Kidney capillary endothelial cell (primary cell): ENCODE results near the gene ABL1.
"Not testable (repeated sequence)": the region's sequence is repeated elsewhere in the genome, so short reads cannot be mapped to it uniquely, and the experiment has no call there.

Experiments used
- DNase-seq: peaks from one replicate; pipeline ENCODE4 v3.0.0-alpha.2; 2018; ENCODE audit warnings: low spot score

ABL1 gene

GRCh38 chr9:130825351-130825651 lies 9.8 kb upstream of the ABL1 start:
- DNase-seq, result no peak

GRCh38 chr9:130825809-130826208 lies 9.2 kb upstream of the ABL1 start:
- DNase-seq, result no peak

DNA sequence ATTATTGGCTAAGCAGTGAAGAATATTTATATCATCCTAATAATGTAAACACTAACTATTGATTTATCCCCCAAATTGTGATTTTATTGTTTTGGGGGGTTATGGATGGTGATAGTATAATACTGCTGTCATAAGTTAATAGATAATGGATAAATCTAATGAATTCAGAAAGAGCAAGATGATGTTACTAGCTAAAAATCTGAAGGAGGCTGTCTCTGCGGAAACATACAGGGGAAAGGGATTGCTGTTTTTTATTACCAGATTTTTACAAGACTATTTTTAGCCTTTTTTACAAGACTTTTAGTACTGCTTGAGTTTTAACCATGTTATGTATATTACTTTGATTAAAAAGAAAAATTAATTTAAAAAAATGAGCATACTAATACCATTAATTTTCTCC lies 5.3 kb upstream of the ABL1 start:
- DNase-seq, result no peak

GRCh38 chr9:130830231-130830760 lies 4.8 kb upstream of the ABL1 start:
- no peak for DNase-seq

DNA sequence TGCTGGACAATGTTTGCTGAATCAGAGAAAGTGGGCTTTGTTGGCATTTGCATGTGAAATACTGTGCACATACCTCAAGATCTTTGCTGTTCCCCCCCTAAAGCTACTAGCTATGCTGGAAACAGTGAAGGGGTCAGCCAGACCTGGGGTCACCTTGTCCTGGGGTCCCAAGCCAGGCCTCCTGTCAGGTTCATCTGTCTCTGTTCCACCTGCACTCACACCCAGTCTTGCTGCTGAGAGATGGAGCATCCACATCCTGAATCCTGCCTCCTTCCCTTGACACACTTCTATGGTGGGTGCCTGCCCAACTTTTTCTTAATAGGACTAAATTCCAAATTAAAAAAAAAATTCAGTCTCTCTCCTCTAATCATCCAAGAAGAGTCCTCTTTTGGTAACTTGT lies 4.0 kb upstream of the ABL1 start:
- no peak for DNase-seq

GRCh38 chr9:130833031-130833990 lies 1.7 kb upstream of the ABL1 start:
- no peak for DNase-seq

DNA sequence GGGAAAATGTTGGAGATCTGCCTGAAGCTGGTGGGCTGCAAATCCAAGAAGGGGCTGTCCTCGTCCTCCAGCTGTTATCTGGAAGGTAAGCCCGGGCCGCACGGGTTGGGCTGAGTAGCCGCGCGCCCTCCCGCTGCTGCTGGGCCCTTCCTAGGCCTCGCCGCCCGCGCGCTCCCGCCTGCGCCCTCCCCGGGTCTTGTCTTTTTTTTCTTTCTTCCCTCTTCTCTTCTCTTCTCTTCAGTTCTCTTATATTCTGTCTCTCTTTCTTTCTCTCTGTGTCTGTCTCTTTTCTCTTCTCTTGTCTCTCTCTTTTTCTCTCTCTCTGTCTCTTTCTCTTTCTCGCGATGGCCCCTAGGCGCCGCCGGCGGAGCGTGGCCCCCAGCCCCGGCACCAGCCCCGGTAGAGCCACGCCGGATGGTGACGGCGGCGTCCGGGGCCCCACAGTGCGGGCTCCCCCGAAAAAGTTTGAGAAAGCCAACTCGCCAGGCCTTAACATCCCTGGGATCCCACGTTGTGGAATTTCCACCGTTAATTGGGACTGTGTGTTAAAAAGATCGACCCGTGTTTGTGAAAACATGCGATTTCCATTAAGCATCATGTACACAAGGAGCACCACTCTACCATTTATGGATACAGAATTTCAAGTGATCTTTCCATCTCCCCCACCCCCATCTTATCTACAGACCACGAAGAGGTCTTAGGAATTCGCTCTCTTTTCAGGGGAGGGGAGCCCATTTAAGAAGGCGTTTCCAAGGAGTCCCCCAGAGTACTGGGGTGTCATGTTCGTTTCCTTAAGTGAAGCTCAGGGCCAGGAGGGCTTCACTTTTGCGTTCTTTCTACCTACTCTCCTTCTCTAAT lies 616 bp downstream of the ABL1 start:
- DNase-seq, result peak; percentile 20

DNA sequence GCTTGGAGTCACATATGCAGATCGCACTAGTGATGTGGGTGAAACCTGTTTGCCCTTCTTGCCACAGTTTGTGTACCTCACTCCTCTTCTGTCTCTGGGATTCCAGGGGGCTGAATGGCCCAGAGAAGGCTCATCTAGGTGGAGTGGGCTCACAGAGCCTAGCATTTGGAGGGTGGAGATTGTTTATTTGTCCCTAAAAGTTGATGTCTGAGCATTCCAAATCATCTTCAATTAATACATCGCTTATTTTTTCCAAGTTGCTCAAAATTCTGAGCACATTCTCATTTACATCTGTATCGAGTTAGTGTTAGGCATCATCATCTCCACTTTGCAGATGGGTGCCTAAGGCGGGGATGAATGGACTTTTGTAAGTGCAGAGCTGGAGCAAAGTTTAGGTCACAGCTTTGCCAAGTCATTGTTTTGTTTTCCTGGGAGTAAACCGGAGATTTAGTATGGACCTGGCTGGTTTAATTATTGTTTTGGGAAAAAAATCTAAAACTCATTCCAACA lies 2.0 kb downstream of the ABL1 start:
- no peak for DNase-seq

- DNase-seq, result no peak
These were observed 2.6 kb downstream of the ABL1 start for GRCh38 chr9:130837643-130838042.

- no peak for DNase-seq
These were observed 4.4 kb downstream of the ABL1 start for GRCh38 chr9:130839132-130840111.

DNA sequence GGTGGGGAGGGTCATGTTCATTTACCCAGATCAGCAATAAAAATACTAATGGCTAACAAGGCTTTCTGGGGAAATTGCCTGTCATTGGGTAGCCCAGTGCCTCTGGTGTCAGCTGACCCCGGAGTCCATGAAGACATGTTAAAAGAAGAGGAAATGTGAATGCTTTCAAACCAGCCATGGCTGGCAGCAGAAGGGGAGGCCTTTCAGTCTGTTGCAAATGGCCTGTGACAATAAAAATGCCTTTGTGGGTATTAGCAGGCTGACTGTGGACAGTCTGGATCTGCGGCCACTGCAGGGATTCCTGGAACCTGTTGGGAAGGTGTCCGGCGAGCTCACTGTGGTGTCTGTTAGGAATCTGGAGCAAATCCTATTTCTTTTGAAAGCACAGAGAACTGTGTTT lies 7.5 kb downstream of the ABL1 start:
- no peak for DNase-seq

GRCh38 chr9:130843049-130843908 lies 8.2 kb downstream of the ABL1 start:
- no peak for DNase-seq

DNA sequence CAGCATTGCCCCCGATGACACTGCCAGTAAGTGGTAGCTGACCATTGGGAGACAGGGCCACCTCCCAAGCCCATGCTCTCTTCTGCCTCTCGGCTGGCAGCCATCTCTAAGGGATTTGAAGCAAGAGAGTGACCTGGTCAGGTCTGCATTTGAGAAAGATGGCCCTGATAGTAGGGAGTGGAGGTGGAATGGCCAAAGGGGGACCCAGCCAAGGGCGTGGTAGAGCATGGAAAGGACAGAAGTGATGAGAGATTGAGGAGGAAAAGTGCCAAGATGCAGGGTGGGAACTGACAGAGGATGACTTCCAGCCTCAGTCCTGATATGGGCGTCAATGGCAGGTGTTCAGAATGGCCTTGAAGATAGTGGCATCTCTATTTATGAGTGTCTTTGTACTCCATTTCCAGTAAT lies 9.0 kb downstream of the ABL1 start:
- no peak for DNase-seq

DNA sequence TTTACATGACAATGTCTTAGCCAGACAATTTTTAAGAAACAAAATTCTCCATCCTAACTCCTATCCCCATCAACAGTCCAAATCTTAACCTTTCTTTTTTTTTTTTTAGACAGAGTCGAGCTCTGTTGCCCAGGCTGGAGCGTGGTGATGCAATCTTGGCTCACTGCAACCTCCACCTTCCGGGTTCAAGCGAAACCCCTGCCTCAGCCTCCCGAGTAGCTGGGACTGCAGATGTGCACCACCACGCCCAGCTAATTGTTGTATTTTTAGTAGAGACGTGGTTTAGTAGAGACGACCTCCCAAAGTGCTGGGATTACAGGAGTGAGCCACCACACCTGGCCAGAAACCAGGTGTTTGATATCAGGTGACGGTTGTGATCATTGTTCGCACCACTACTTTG lies 10.2 kb downstream of the ABL1 start:
- no peak for DNase-seq

- DNase-seq, result no peak
These were observed 10.9 kb downstream of the ABL1 start for GRCh38 chr9:130845901-130846481.

- DNase-seq, result peak; percentile 90
These were observed 11.6 kb downstream of the ABL1 start for GRCh38 chr9:130846487-130847305.

DNA sequence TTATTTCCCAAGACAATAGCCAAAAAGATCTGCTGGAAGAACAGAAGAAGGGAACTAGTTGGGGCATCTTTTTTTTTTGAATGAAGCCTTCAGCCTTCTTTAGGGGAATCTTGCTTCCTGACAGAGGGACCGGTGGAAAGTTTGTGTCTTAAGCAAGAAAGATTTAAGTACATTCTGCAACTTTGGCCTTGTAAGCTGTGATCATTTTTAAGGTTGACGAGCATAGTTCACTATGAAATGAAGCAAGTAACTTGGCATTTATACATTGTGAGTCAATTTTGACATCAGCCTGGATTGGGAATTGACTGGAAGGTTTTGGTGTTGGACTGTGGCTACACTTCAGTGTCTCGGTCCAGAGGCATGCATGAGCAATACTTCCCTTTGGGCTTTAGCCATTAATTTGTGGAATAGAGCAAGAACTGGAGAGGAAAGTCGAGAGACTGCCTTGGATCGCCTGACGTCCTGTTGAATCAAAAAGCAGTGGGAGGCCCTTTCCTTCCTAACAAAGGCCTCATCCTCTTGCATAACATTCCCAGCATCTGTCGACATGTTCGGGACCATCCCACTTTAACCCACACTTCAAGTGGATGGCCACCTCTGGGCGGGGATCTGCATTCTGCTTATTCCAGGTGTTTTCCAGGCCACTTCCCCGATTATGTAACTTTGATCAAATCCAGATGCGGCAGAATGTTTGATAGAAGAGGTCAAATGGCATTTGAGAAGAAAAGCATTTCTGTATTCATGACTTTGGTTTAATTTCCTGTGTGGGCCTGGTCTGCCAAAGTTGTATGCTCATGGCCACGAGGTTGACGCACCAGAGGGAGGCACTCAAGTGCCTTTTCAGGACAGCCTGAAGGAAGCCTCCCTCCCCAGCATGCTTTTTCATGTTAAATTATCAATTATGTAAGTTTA lies 12.5 kb downstream of the ABL1 start:
- peak; percentile 96 for DNase-seq

GRCh38 chr9:130848514-130848913 lies 13.5 kb downstream of the ABL1 start:
- not testable (repeated sequence) for DNase-seq
